Measurements from ENCODE around the gene ZNF148.

ZNF148 gene

DNA sequence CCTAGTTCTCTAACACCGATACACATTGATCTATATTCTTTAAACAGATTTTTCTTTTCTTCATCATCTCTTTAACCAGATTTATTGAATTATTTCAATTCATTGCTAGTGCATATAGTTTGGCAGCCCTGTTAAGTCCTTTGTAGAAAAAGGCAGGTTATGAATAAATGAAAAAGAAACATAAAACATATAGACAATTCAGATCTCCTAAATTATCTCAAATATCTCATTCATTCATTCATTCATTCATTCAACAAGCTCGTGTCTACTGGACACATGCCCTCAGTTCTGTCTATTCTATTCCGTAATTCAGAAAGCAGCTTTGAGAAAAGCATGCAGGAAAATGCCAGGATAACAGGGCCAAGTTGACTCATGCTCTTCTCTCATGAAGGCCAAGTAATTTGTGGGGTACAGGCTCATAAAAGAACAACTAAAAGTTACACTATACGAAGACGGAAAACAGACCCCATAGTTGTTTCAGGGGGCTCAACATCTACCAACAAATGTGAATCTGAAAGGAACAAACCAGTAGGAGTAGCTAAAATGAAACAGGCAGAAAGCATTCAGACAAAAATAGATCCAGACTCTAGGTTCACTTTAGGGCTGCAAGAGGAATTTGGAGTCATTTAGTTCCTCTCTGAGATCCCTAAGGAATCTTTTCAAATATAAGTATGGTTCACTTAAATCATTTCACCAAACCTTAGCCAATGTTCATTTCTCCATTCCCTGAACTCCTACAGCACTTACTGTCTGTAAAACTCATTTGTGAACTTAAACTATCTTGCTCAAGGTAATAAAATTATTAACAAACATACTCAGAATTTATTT lies 7.5 kb downstream of the ZNF148 start:
- TF ChIP-seq CTCF (IDR thresholded peaks at IDR 0.05), result no peak

- no peak for TF ChIP-seq CTCF (IDR thresholded peaks at IDR 0.05)
These were observed 9.0 kb downstream of the ZNF148 start for GRCh38 chr3:125366132-125366531.

GRCh38 chr3:125359700-125360099 lies 15.4 kb downstream of the ZNF148 start:
- TF ChIP-seq CTCF (IDR thresholded peaks at IDR 0.05), result no peak

DNA sequence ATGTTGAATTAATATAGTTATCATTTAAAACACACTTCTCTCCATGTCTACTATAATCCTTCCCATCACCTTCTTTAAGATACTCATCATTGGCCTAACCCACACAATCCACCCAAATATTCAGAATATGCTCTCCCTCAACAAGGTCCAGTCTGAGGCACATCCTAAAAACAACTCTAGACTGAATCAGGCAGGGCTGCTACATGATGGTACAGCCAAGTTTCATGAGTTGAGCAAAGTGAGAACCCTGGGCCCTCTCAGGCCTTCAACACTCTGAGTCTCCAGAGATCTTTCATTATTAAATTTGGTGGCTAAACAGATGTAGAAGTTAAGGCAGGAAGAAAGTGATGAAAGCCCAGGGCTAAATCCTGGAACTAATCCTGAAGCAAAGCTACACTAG lies 16.2 kb downstream of the ZNF148 start:
- no peak for TF ChIP-seq CTCF (IDR thresholded peaks at IDR 0.05)

GRCh38 chr3:125357837-125358236 lies 17.3 kb downstream of the ZNF148 start:
- TF ChIP-seq CTCF (IDR thresholded peaks at IDR 0.05), result no peak

GRCh38 chr3:125357032-125357658 lies 18.0 kb downstream of the ZNF148 start:
- no peak for TF ChIP-seq CTCF (IDR thresholded peaks at IDR 0.05)

DNA sequence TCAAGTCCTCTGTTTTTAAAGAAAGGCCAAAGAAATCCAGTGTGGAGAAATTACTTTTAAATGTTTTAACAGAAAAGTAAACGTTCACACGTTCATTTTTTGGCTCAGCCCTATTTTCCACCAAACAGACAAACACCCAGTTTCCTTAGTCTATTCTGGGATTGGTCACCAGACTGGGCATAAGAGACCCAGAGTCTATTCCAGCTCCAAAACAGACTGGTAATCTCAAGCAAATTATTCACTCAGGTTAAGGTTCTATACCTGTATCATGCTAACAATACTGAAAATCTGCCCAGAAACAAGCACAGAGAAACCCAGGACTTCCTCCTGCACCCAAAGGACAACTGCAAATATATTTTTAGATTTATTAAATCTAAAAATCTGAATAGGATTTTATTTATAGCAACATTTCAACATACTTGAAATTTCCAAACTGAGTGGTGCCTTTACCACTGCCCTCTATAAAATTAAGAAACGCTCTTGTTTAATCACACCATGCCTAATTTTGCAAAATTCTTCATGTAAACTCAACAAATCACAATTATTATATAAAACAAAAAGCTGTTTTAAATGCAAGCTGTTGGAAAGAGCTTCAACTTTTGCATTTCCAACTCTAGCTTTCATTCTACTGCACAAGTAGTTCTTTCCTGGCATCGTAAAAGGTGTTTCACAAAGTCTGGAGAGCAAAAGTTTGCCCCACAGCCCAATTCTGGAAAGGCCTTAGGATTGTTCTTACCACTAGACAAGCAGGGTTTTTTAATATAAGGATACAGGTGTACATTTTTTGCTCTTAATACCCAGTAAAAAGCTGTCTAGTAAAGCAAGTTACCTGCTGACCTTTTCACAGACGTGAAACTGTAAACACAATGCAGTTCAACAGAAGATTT lies 18.7 kb downstream of the ZNF148 start:
- no peak for TF ChIP-seq CTCF (IDR thresholded peaks at IDR 0.05)

Data from LNCAP (cell line).